Measurements from ENCODE around the gene PCID2.

- no peak for TF ChIP-seq ZNF274 (IDR thresholded peaks at IDR 0.05; ENCODE audit: low read depth, low read length)
- no peak for TF ChIP-seq YY1 (IDR thresholded peaks at IDR 0.05; ENCODE audit: insufficient read depth, insufficient read length)
Measured at GRCh38 chr13:113223070-113223469, 14.6 kb upstream of the PCID2 start.
